Stimulated activated CD8-positive, alpha-beta memory T cell treated with anti-CD3 and anti-CD28 coated beads, Interleukin-2, amount 100 ng/mL, for 48 hours (primary cell): Measurements from ENCODE around the gene SEC16B.
"Not testable (repeated sequence)": the region's sequence is repeated elsewhere in the genome, so short reads cannot be mapped to it uniquely, and the experiment has no call there.

Experiments used
- DNase-seq, 2 donors: peaks; one replicate each; pipeline ENCODE4 v3.0.0-alpha.2; 2020; ENCODE audit warnings: low read depth in 2 of 2

SEC16B gene, protein sequence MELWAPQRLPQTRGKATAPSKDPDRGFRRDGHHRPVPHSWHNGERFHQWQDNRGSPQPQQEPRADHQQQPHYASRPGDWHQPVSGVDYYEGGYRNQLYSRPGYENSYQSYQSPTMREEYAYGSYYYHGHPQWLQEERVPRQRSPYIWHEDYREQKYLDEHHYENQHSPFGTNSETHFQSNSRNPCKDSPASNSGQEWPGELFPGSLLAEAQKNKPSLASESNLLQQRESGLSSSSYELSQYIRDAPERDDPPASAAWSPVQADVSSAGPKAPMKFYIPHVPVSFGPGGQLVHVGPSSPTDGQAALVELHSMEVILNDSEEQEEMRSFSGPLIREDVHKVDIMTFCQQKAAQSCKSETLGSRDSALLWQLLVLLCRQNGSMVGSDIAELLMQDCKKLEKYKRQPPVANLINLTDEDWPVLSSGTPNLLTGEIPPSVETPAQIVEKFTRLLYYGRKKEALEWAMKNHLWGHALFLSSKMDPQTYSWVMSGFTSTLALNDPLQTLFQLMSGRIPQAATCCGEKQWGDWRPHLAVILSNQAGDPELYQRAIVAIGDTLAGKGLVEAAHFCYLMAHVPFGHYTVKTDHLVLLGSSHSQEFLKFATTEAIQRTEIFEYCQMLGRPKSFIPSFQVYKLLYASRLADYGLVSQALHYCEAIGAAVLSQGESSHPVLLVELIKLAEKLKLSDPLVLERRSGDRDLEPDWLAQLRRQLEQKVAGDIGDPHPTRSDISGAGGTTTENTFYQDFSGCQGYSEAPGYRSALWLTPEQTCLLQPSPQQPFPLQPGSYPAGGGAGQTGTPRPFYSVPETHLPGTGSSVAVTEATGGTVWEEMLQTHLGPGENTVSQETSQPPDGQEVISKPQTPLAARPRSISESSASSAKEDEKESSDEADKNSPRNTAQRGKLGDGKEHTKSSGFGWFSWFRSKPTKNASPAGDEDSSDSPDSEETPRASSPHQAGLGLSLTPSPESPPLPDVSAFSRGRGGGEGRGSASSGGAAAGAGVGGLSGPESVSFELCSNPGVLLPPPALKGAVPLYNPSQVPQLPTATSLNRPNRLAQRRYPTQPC

DNA sequence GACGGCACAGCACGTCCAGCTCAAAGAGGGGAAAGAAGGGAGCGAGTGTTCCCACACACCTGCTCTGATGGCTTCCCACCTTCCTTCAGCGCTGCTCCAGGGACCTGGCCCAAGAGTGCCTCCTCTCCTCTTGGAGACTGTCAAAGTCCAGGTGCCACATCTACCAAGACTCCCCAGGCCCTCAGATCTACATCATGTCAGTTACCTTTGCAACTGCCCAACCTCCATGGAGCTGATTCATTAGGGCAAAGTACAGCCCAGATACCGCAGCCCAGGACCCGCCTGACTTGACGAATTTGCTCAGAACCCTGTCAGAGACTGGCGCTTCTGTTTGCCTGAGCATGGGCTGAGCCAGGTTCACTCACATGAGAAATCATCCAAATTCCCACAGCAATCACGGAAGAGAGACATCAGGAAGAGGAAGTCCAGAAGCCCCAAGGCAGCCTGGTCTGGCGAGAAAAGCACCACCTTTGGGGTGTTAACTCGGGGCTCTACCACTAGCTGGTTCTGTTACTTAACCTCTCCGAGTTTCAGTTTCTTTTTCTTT is at the start of gene SEC16B:
SEC16B (minus strand) TSS at position 234 of the 547 bp plus-strand sequence. CDS start 2,077 bp downstream, outside the sequence.
- DNase-seq = no peak

DNA sequence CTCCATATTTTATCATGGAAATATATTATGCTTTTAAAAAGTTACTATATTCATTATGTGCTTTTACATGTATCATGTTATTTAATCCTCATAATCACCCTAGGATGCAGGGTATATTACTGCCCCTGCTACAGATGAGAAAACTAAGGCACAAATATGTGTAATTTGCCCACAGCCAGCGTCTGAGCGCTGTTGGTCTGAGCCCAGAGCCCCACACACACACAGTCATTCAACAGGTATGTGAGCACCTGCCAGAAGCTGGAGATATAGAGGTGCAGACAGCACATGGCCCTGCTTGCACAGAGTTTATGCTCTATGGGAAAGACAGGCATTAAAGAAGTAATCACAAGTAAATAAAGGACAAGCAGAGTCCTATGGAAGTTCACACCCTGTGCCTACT is 49.8 kb upstream of the SEC16B start:
- no peak for DNase-seq

DNA sequence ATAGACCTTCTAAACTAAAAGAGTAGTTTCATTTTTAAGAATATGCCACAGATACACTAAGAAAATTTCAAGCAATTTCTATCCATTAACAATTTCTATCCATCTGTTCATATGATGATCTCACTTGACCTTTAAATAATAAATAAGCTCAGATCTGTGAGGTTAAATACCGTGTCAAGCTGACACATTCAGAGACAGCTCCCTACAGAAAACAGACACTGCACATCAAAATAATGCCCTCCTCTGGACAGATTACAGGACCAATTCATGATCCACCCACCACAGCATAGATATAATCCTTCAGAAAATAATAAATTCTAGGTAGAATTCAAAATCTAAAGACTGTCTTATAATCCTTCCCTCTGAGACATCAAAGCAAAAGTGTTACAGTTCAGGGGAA is 49.4 kb upstream of the SEC16B start:
- DNase-seq = no peak

DNA sequence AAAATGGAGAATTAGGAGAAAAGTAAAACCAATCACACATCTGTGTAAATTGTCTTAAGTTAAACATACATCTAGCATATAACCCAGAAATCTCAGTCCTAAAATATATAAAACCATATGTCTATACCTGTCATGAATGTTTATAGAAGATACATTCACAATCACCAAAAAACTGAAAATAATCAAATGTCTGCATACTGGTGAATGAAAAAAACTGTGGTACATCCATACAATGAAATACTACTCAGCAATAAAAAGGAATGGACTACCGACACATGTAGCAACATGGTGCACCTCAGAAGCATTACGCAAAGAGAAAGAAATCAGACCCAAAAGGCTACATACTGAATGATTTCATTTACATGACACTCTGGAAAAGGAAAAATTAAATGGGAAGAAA is 47.7 kb upstream of the SEC16B start:
- no peak for DNase-seq

DNA sequence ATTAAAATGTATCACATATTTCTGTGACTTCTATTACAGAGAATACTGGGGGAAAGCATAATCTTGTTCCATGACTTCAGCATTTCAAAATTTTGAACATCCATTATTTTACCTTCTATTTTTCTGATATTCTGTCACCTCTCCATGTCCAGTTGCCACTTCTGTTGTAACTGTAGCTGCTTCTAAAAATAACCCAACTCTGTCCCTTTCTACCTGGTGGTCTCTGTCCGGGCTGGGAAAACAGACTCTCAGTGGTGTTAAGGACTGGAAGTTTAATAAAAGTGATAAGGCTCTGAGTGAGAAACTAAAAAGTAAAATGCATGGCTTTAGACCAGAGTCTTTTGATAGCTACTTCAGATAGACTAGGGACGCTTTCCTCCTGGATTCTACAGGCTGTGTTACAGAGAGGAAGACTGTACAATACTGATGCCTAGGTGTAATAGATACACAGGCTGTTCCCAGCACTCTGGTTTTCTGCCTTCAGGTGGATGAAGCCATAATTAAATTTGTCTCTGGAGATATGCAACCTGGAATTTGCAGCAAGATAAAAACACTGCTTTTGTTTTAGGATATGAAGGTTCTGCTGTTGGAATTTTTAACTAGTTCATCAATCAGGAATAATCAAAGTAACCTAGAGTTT is 42.1 kb upstream of the SEC16B start:
- DNase-seq = no peak

DNA sequence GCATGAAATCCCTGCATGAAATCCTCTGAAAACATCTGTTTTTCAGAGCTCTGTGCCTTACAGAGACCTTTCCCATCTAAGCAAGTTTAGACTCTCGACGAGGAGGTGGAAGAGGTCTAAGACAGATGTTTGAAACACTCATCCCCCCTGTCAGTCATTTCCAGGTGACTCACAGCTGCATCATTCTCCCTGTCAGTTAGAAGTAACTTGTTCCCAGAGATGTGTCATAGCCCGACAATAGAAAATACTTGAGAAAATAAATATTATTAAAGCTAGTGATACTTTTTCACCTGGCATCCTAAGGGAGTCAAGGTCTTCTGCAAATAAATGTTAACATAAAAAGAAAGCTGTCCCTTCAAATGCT is 41.6 kb upstream of the SEC16B start:
- no peak for DNase-seq

DNA sequence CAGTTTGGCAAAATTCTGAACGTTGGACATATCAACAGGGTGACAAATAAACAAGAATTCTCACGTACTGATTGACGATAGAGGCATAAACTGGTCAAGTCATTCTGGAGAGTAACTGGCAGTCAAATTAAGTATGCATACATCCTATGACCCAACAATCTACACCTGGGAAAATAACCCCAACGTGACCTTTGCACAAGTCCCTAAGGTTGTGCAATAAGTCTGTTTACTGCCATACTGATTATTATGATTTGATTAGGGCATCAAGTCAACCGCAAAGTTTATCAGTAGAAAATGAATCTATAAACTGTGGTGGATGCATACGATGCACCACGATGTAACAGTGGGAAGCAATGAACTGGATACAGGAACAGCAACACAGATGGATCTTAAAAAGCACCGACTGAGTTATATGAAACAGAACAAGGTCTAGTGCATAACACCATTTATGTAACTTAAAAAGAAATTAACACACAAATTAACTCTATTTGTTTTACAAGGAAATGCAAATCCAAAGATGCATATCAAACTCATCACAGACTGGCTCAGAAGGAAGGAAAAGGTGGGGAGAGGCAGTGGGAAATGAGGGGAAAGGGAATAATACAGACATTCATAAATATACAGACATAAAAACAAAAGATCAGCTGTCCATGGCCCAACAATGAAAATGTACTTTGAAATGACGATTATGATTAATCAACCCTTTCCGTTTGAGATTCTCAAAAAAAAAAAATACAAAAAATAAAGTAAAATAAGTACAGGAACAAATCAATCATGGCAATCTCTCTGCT is 41.0 kb upstream of the SEC16B start:
- DNase-seq = no peak

DNA sequence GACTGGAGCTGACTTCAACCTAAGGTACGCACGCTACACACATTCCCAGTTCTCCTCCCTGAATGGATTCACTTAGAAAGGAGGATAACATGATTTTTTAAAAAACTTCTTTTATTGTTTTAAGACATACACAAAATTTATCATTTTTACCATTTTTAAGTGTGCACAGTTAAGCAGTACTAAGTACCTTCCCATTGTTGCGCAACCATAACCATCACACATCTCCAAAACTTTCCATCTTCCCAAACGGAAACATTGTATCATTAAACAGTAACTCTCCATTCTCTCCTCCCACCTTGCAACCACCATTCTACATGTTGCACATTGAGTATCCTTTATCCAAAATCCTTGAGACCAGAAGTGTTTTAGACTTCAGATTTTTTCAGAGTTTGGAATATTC is 36.2 kb upstream of the SEC16B start:
- no peak for DNase-seq

DNA sequence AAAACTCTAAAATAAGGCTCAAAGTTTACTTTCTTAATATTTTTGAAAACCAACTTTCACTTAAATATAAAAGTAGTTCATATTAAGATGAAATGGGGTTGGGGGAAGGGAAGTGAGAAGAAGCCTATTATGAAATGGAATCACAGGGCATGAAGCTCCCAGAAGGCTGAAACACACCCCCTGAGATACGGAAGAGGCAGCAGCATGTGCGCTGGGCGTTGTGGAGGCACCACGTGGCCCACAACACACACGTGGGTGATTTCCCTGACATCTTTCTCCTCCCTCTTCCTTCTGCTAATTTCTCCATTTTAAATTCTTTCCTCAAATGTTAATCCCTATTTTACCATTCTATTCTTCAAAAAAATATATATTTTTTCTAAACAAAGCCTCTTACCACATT is 35.6 kb upstream of the SEC16B start:
- no peak for DNase-seq

DNA sequence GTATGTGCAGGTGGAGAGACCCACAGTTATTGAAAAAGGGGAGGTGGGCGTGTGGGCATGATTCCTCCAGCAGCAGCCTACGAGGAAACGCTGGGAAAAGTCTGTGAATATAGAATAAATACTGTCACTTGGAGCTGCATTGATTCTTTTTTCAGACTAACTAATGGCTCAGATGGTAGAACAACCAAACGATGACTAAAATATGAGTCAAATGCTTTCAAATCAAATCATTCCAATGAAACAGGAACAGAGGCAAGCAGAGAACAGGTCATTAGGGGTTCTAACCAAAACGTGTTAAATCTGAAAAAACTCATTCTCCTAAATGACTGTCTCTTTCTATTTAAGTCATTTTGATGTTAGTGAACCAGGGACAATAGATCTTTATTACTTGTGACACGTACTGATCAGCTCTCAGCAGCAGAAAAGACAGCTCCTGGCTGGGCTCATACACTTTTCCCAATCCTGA is 35.1 kb upstream of the SEC16B start:
- no peak for DNase-seq

DNA sequence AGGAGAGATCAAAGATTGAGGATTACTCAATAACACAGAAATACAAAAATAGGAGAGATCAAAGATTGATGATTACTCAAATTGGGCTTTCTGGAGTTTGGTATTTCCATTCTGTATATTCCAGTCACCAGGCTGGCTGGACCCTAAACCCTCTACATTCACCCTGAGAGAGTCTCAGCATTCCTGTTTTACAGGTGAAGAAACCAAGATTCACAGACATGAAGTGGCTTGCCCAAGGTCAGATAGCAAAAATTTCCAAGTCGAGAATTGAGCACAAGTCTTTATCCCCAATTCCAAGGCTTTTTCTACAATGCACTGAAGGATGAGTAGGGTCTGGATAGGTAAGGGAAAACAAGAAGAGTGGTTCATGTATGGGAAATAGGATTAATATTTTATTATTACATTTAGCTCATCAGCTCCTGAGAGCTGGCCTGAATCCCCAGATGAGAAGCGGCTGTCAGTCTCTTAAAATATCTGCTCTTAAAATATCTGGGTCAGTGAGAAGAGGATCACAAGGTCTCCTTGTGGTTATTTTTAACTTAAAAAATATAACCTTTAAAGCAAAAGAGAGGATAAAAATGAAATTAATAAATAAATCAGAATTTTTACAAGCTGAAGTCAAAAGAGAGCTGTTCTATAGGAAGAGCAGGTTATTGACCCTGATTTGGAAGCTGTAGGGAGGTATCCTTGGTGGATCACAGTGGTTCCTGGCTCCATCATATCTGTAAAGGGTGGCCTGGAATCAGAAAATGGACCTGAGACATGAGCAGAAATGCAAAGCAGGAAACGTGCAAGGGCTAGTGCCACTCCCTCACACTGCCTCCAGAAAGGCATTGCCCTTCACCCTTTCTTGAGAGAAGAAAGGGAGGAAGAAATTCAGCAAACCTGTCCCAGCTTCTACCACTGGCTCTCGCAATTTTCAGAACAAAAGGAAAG is 29.1 kb upstream of the SEC16B start:
- no peak for DNase-seq

DNA sequence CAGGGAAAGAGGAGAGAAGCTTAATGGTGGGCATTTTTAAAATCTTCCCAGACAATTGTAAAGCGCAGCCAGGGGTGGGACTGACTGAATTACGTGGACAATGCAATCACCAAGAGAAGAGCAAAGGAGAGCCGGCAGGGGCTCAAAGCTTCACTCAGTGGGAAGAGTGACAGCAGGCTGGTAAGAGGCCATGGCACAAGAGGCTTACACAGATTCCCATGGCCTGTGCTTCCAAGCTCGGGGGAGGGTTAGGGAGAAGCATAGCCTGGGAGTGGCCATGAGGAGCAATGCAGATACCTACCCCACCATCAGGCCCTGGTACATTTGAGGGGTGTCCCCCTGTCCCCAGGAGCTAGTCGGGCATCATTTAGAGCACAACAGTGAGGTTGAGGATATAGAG is 27.1 kb upstream of the SEC16B start:
- DNase-seq = no peak

DNA sequence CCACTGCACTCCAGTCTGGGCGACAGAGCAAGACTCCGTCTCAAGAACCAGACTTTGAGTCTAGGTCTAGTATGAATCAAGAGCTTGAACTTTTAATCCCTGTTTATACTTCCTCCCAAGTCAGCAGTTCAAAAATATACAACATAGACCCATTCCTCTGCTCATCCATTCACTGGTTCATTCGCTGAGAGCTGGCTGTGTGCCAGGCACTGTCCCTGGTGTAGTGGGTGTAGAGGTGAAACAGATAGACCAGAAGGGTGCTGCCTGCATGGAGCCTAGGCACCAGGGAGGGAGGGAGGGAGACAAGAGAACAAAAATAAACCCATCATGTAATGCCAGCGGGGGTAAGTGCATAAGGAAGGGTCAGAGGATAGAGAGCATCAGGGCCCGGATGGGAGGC is 25.5 kb upstream of the SEC16B start:
- DNase-seq = no peak

DNA sequence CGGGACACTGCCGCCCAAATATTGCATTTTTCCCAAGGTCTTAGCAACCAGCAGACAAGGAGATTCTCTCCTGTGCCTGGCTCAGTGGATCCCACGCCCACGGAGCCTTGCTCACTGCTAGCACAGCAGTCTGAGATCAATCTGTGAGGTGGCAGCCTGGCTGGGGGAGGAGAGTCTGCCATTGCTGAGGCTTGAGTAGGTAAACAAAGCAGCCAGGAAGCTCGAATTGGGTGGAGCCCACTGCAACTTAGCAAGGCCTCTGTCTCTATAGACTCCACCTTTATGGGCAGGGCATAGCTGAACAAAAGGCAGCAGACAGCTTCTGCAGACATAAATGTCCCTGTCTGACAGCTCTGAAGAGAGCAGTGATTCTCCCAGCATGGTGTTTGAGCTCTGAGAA is 16.4 kb upstream of the SEC16B start:
- not testable (repeated sequence) for DNase-seq

DNA sequence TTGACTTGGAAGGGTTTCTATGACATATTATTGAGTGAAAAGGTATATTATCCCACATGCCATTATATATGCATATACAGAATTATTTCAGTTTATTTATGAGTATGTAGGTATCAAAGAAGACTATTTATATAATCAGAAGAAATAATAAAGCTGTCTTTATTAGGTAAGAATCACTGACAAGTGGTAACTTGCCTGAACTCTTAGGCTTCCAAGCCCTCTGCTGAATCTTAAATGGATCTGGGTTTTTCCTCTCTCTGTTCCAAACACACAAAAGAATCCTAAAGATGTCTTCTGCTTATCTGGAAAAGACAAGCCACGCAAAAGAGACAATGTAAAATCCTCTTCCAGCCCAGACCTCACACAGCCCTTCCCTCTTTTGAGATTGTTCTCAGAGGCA is 14.9 kb upstream of the SEC16B start:
- no peak for DNase-seq

DNA sequence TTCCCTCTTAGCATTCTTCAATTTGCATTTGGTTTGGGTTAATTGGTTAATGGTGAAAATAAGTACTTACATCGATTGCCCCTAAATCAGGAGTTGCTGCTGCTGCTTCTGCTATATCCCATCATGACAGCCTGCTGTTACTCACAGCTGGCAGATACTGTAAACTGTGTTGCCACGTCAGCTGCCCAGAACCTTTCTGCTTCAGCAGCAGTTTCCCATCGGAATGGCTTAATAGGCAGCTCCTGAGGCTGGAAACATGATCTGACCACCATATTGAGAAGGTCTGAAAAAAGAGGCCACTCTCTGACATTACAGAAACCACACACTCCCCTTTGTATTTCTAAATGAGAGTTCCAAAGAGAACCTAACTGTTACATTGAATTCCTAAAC is 14.3 kb upstream of the SEC16B start:
- no peak for DNase-seq

DNA sequence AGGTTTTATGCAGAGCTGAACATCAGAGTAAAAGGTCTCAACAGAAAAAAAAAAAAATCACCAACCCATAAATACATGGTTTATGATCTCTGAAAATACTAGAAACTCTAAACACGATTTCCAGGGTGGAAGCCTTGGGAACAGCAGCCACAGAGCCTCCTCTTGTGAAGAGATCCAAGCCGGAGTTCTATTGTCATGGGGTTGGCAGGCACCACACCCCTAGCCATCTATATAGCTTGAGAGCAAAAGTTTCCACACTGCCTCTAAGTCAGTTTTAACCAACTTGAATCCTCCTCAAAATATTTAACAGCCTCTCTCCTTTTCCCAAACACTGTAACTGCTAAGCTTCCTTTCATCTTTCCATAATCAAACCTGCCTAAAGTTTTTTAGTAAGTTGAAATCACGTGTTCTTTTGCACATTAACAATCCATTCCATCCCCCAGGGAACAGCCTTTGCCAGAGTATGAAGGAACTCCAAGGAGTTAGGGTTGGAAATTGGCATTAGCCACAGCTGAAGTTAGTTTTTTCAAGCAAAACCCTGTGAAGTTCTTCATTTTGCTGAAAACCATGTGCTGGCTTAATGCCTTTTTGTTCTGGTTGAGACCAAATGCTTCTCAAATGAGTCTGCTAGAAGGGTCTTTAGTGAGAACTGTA is 13.8 kb upstream of the SEC16B start:
- DNase-seq = no peak

DNA sequence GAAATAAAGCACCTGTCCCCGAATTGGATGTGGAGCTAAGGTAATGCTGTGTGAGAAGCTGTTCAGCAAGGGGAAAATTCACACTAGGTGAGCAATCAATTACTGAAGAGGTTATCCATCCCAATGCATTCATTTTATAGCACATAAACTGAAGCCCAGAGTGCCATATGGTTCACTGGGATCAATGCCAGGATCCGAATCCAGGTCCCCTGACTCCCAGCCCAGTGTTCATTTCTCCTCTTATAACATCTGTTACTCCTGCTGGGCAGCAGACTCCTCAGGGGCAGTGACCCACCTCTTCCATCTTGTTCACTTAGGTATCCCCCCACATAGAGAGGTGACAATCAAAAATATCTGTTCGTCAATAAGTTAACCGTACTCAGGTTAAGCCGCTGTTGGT is 13.2 kb upstream of the SEC16B start:
- no peak for DNase-seq

DNA sequence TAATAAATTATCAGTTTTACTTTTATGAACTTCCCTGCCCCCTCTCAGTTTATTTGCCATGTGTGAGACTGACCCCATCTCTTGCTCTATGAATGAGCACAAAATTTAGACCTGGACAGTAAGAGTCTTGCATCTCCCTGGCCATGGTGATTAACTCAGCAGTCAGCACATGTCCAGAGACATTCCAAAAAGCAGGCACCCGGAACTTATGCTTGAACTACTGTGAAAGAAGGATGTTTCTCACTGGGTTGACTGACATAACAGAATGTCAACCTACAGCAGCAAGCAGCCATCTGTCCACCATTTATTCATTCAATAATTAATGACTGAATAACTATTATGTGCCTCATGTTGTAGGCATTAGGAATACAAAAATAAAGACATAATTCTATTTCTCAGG is 11.3 kb upstream of the SEC16B start:
- no peak for DNase-seq
